DND-41 (cell line): Measurements from ENCODE around the gene MRPS7.

Experiments
- ATAC-seq: fragments of 200-7000 bp; cut with Tn5 transposase; 3 replicates; pipeline ENCODE4 v1.9.1; 2021; ENCODE audit warnings: low read depth; ENCODE audit not compliant: insufficient read depth
- DNase-seq: peaks from one replicate; pipeline ENCODE4 v3.0.0-alpha.2; 2020
- H2AFZ ChIP-seq: 2 replicates; pipeline ENCODE4 v1.6.0; 2012; ENCODE audit warnings: low read depth, low read length
- H3K27ac ChIP-seq: 2 replicates; pipeline ENCODE4 v1.5.1; 2012; ENCODE audit warnings: low read length, inconsistent platforms
- H3K27me3 ChIP-seq: fragments of 200-600 bp; sonication (generic); 2 replicates; pipeline ENCODE4 v1.6.0; 2012; ENCODE audit warnings: low read length, mild to moderate bottlenecking, inconsistent platforms; ENCODE audit not compliant: insufficient read depth, poor library complexity
- H3K36me3 ChIP-seq: 2 replicates; pipeline ENCODE4 v1.5.1; 2012; ENCODE audit warnings: low read length, inconsistent platforms; ENCODE audit not compliant: insufficient read depth
- H3K4me1 ChIP-seq: 2 replicates; pipeline ENCODE4 v1.5.1; 2012; ENCODE audit warnings: mild to moderate bottlenecking, low read length; ENCODE audit not compliant: insufficient read depth
- H3K4me2 ChIP-seq: 2 replicates; pipeline ENCODE4 v1.6.0; 2012; ENCODE audit warnings: mild to moderate bottlenecking, moderate library complexity, low read length, inconsistent platforms; ENCODE audit not compliant: insufficient read depth
- H3K4me3 ChIP-seq, 2 experiments: fragments of 200-600 bp in 1 of 2; shearing (Covaris generic) in 1 of 2; 2 replicates each; pipeline ENCODE4 v1.5.1; 2012 to 2016; ENCODE audit warnings: inconsistent platforms in 2 of 2, low read length in 2 of 2, mild to moderate bottlenecking in 2 of 2, low read depth in 1 of 2, moderate library complexity in 1 of 2
- H3K79me2 ChIP-seq: 2 replicates; pipeline ENCODE4 v1.6.0; 2012; ENCODE audit warnings: low read length, inconsistent platforms; ENCODE audit not compliant: insufficient read depth
- H3K9ac ChIP-seq: 2 replicates; pipeline ENCODE4 v1.6.0; 2012; ENCODE audit warnings: low read depth, mild to moderate bottlenecking, inconsistent platforms, low read length, moderate library complexity
- H3K9me3 ChIP-seq: 2 replicates; pipeline ENCODE4 v1.5.1; 2012; ENCODE audit warnings: low read length, moderate library complexity, mild to moderate bottlenecking, inconsistent platforms; ENCODE audit not compliant: insufficient read depth, severe bottlenecking
- H4K20me1 ChIP-seq: 2 replicates; pipeline ENCODE4 v1.6.0; 2012; ENCODE audit warnings: low read length; ENCODE audit not compliant: insufficient read depth
- CTCF ChIP-seq: IDR thresholded peaks from 2 replicates; pipeline ENCODE4 v1.5.1; 2012; ENCODE audit warnings: borderline replicate concordance, low read length, moderate library complexity, mild to moderate bottlenecking; ENCODE audit not compliant: poor library complexity, severe bottlenecking; ENCODE audit errors: extremely low read depth
- EZH2 ChIP-seq: IDR thresholded peaks from 3 replicates; pipeline ENCODE4 v1.6.1; 2012; ENCODE audit warnings: borderline replicate concordance, low read depth, mild to moderate bottlenecking, moderate library complexity, low read length, inconsistent platforms; ENCODE audit not compliant: severe bottlenecking

MRPS7 gene

GRCh38 chr17:75301502-75302206 lies 40.0 kb downstream of the MRPS7 start:
- no peak for ATAC-seq
- H3K4me2 ChIP-seq: no peak overlapping the region
- H2AFZ ChIP-seq: no peak overlapping the region
- H4K20me1 ChIP-seq: no peaks in the 10 kb centered on the region
- DNase-seq: no peak
- H3K9me3 ChIP-seq: no peaks in the 10 kb centered on the region
- no peak overlapping the region for H3K9ac ChIP-seq
- TF ChIP-seq CTCF (no peak), EZH2 (no peak)
- no peaks in the 10 kb centered on the region for H3K36me3 ChIP-seq
- no peak overlapping the region for H3K27ac ChIP-seq
- no peaks in the 10 kb centered on the region for H3K79me2 ChIP-seq
- no peaks in the 10 kb centered on the region for H3K4me1 ChIP-seq
- no peak overlapping the region for H3K4me3 ChIP-seq
- H3K27me3 ChIP-seq: no peaks in the 10 kb centered on the region

- H3K9ac ChIP-seq: no peak overlapping the region
- H2AFZ ChIP-seq: no peak overlapping the region
- H3K79me2 ChIP-seq: no peaks in the 10 kb centered on the region
- no peak overlapping the region for H3K27ac ChIP-seq
- TF ChIP-seq CTCF (no peak), EZH2 (no peak)
- no peaks in the 10 kb centered on the region for H3K27me3 ChIP-seq
- H3K4me1 ChIP-seq: no peaks in the 10 kb centered on the region
- DNase-seq (no peak), ATAC-seq (0 out of 3 replicates have a peak, but pooled peaks have one; percentile 7)
- H3K9me3 ChIP-seq: no peaks in the 10 kb centered on the region
- H3K4me3 ChIP-seq: no peak overlapping the region
- H3K36me3 ChIP-seq: no peaks in the 10 kb centered on the region
- no peak overlapping the region for H3K4me2 ChIP-seq
- no peaks in the 10 kb centered on the region for H4K20me1 ChIP-seq
Measured at GRCh38 chr17:75307957-75308731, 46.5 kb downstream of the MRPS7 start.

GRCh38 chr17:75308732-75309629 lies 47.3 kb downstream of the MRPS7 start:
- no peak overlapping the region for H3K27ac ChIP-seq
- H3K27me3 ChIP-seq: no peaks in the 10 kb centered on the region
- ATAC-seq (peak; percentile 39; the same call in 1 of the 3 replicates), DNase-seq (no peak)
- no peaks in the 10 kb centered on the region for H3K9me3 ChIP-seq
- no peak overlapping the region for H2AFZ ChIP-seq
- no peaks in the 10 kb centered on the region for H3K79me2 ChIP-seq
- no peaks in the 10 kb centered on the region for H4K20me1 ChIP-seq
- 0 out of 2 replicates have a peak, but pooled peaks cover 2% of the 10 kb centered on the region for H3K36me3 ChIP-seq
- H3K4me2 ChIP-seq: no peak overlapping the region
- TF ChIP-seq CTCF (no peak), EZH2 (no peak)
- no peak overlapping the region for H3K4me3 ChIP-seq
- no peaks in the 10 kb centered on the region for H3K4me1 ChIP-seq
- no peak overlapping the region for H3K9ac ChIP-seq
